ENCODE results near the gene HNRNPL. TPM values are rescaled to one million over a fixed set of nuclear protein-coding genes. Genes with fewer than 3 reads are reported as not detected.

The HNRNPL gene
- total and polyA plus RNA-seq, 10 of the 15 experiments (the other 5 are each of a cell fraction or from before 2014, with no cell fraction given), result 32.5 to 512 (median 306) TPM

DNA sequence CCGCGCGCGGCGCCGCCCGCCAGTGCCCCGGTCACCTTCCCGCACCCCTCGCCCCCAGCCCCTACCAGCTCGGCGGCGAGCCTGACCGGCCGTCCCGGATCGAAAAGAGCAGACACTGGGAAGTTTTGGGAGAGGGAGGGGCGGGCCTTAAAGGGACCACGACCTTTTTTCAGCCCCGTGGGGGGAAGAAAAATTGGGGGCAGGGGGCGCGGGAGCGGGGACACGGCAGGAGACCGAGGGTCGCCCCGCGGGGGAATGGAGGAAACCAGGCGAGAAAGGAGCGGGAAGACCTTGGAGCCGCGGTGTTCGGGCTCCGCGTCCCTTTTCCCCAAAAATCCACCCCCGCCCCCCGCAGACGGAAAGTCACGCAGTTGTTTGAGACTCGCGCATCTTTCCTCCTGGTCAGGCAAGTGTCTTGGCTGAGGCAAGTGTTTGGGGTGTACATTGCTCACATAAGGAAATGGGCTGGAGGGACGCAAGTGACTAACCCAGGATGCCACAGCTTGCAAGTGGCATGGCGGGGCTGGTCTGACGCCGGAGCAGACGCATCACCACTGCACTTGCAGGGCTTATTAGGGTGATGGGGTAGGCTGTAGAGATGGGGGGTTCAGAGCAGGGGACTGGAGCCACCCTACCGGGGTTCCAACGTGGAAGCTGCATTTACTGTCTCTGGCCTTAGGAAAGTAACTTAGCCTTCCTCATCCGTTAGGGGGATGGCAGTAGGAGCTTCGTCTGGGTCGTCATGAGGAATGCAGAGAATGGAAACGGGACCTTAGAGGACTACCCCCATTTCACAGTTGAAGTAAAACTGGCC, 2.7 kb upstream of the HNRNPL start:
- H3K79me2 ChIP-seq (ENCODE audit: control insufficient read depth, insufficient read depth, low read length), result peaks cover 22% of the 10 kb centered on the region
- SMC1A ChIA-PET (ENCODE audit: uncharacterized antibody, unreplicated experiment), result interaction anchor here (1.0 to 4.5 kb wide), 9 partner anchors 10 to 234 kb away, joined by 3 to 44 read pairs (median 6); partner anchors contain the start of genes EIF3K and RINL
- peaks cover 0 to 3% of the 10 kb centered on the region in 2 experiments; a peak in 3 of 4 replicates for H3K36me3 ChIP-seq (ENCODE audit: control insufficient read depth in 2 of 2, insufficient read depth in 2 of 2, low read length in 1 of 2)
- CTCF ChIA-PET, result interaction anchor here (0.6 to 2.5 kb wide), 11 partner anchors 11 to 621 kb away, joined by 3 to 21 read pairs (median 8); partner anchors contain the start of genes ECH1, FAM98C, MRPS12 and NFKBIB
- H3K27ac ChIP-seq (ENCODE audit: control insufficient read depth, insufficient read depth), result peak overlapping the region; percentile 91
- peak; percentile 75 for FAIRE-seq
- peak overlapping the region; percentile 92 for H3K9ac ChIP-seq (ENCODE audit: control insufficient read depth, insufficient read depth, low read length)
- 2% methylated on average over 41 of the region's 52 CpGs for WGBS (ENCODE audit: insufficient coverage, insufficient replicate concordance, low lambda C conversion rate, missing lambda C conversion rate)
- H3K4me2 ChIP-seq (ENCODE audit: control insufficient read depth, insufficient read depth), result peak overlapping the region; percentile 77
- ATAC-seq, result 0 out of 3 replicates have a peak, but pooled peaks have one; percentile 0
- H3K4me3 ChIP-seq, result peak overlapping the region; percentile 96
- H3K9me3 ChIP-seq (replicated peaks; ENCODE audit: control insufficient read depth, insufficient read depth, low read length), result no peaks in the 10 kb centered on the region
- H3K4me1 ChIP-seq (ENCODE audit: control insufficient read depth, insufficient read depth, low read length), result peaks cover 18% of the 10 kb centered on the region
- H2AFZ ChIP-seq (ENCODE audit: control insufficient read depth, low read depth, low read length), result peak overlapping the region; percentile 70
- in situ Hi-C loops (cut with MboI) (no loop called here), intact Hi-C loops (cut with micrococcal nuclease; ENCODE audit: unreplicated experiment) (no loop called here)
- RAD21 ChIA-PET (ENCODE audit: unreplicated experiment), result interaction anchor here (0.7 to 3.6 kb wide), 10 partner anchors 8 to 309 kb away, joined by 3 to 47 read pairs (median 4); partner anchors contain the start of genes ACTN4, ECH1 and RINL
- no peaks in the 10 kb centered on the region for H3K27me3 ChIP-seq (replicated peaks in 1 of 2; ENCODE audit: control insufficient read depth in 2 of 2, insufficient read depth in 2 of 2, low read length in 1 of 2)
- no peak for DNase-seq (ENCODE audit: low read depth, low spot score)
- peaks cover 3% of the 10 kb centered on the region; the same call in 1 of the 2 replicates for H4K20me1 ChIP-seq (ENCODE audit: control insufficient read depth, insufficient read depth)
- POLR2A ChIA-PET, result interaction anchor here (0.6 to 4.4 kb wide), 10 partner anchors 13 to 236 kb away, joined by 3 to 144 read pairs (median 4); partner anchors contain the start of genes ACTN4, ECH1, NFKBIB and SIRT2
- BruUV-seq (replicated peaks), result no TSS peak
- TF ChIP-seq CHD4 (IDR thresholded peaks at IDR 0.05) (no peak), ATF3 (IDR thresholded peaks at IDR 0.05; ENCODE audit: borderline replicate concordance, extremely low read depth, low read depth, low read length) (no peak), MTA3 (IDR thresholded peaks at IDR 0.05; ENCODE audit: borderline replicate concordance, low read length) (0 out of 2 replicates have a peak, but pooled peaks have one; percentile 61), MEF2A (IDR thresholded peaks at IDR 0.05; ENCODE audit: insufficient read depth, low read depth, low read length) (no peak), IRF3 (IDR thresholded peaks at IDR 0.05) (no peak), SREBF1 (IDR thresholded peaks at IDR 0.05; ENCODE audit: low read length) (no peak), STAT1 (conservative IDR thresholded peaks at IDR 0.05) (no peak), NFIC (IDR thresholded peaks at IDR 0.05; ENCODE audit: low read depth, low read length) (no peak), JUNB (IDR thresholded peaks at IDR 0.05) (no peak), IKZF2 (IDR thresholded peaks at IDR 0.05) (peak; percentile 51 to 61; a peak in 3 of 4 replicates), SMC3 (IDR thresholded peaks at IDR 0.05; ENCODE audit: borderline replicate concordance, low read length) (no peak), ZBTB4 (CRISPR knock-in tag; IDR thresholded peaks at IDR 0.05) (no peak), ZZZ3 (IDR thresholded peaks at IDR 0.05; ENCODE audit: control insufficient read depth, insufficient read length, low read depth) (no peak), LARP7 (IDR thresholded peaks at IDR 0.05) (no peak), CREB1 (IDR thresholded peaks at IDR 0.05; ENCODE audit: low read depth) (peak; percentile 32; the same call in 1 of the 2 replicates), ASH2L (IDR thresholded peaks at IDR 0.05; ENCODE audit: borderline replicate concordance, low read depth) (no peak)
- TF ChIP-seq, protein P1, sequence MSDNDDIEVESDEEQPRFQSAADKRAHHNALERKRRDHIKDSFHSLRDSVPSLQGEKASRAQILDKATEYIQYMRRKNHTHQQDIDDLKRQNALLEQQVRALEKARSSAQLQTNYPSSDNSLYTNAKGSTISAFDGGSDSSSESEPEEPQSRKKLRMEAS (IDR thresholded peaks at IDR 0.05; ENCODE audit: low read depth, low read length), result peak; percentile 34; the same call in 1 of the 2 replicates
